Activated naive CD4-positive, alpha-beta T cell treated with anti-CD3 and anti-CD28 coated beads for 36 hours (primary cell): ENCODE data around the gene NUDCD2. TPM values are rescaled to one million over a fixed set of nuclear protein-coding genes. Genes with fewer than 3 reads are reported as not detected.
"Not testable (repeated sequence)": the region's sequence is repeated elsewhere in the genome, so short reads cannot be mapped to it uniquely, and the experiment has no call there.

Experiments
- CTCF ChIA-PET: fragments of 350-600 bp; sonication (Branson Sonifier 250); formaldehyde crosslinking; loops from one replicate; lab custom pipeline; 2021; ENCODE audit warnings: antibody characterized with exemption; lab: Charles Lee
- DNase-seq: peaks from one replicate; pipeline ENCODE4 v3.0.0-alpha.2; 2020
- H3K27ac Mint-ChIP-seq: one replicate; pipeline ENCODE4 v1.8.0; 2021; ENCODE audit warnings: mild to moderate bottlenecking, mixed read lengths
- H3K27me3 Mint-ChIP-seq: one replicate; pipeline ENCODE4 v1.8.0; 2021; ENCODE audit warnings: low read depth, mixed read lengths
- H3K36me3 Mint-ChIP-seq: one replicate; pipeline ENCODE4 v1.8.0; 2021; ENCODE audit warnings: low read depth, mixed read lengths
- H3K4me1 Mint-ChIP-seq: one replicate; pipeline ENCODE4 v1.8.0; 2021; ENCODE audit warnings: low read depth, mixed read lengths
- H3K4me3 Mint-ChIP-seq: one replicate; pipeline ENCODE4 v1.8.0; 2021; ENCODE audit warnings: mild to moderate bottlenecking, moderate library complexity, mixed read lengths
- H3K9me3 Mint-ChIP-seq: one replicate; pipeline ENCODE4 v1.8.0; 2021; ENCODE audit warnings: mixed read lengths
- intact Hi-C: fragments of 100-400 bp; cut with micrococcal nuclease; formaldehyde crosslinking; loops from one replicate; pipeline ENCODE4 v1.15.1; 2023
- total RNA-seq, 2 experiments: library from RNA; stranded (reverse); gene quantifications; one replicate each; pipeline ENCODE4 v1.2.3, GENCODE V29; 2021

Gene NUDCD2
- total RNA-seq, 2 experiments from 2014 or later = 51.5 to 55.5 TPM

DNA sequence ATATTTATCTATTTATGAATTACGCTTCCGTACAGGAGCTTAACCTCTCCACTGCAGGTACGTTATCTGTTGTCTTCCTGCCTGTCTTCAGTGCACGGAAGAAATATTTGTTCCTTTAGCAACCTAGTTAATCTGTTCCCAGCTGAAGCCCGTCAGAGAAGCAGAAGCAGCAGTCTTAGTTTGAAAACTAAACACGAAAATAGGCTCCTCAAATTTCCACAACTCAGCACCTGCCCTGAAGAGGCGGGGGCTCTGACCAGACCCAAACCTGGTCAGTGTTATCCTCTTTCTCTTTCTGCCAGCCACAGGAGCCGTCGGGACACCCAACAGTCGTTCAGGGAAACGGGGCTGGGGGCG is 462 bp downstream of the NUDCD2 start:
- intact Hi-C loops = loop anchor here (1.0 kb wide), 1 partner anchor 9 kb away; no protein-coding TSS in a partner anchor
- no peak for DNase-seq
- H3K4me1 Mint-ChIP-seq = peaks cover 28% of the 10 kb centered on the region
- no peaks in the 10 kb centered on the region for H3K9me3 Mint-ChIP-seq
- H3K36me3 Mint-ChIP-seq = peaks cover 38% of the 10 kb centered on the region
- peak overlapping the region; percentile 94 for H3K4me3 Mint-ChIP-seq
- CTCF ChIA-PET = interaction anchor here (1.0 to 3.1 kb wide), 6 partner anchors 9 to 49 kb away, joined by 3 to 18 read pairs (median 4); partner anchors contain the start of gene MAT2B
- H3K27me3 Mint-ChIP-seq = no peaks in the 10 kb centered on the region
- H3K27ac Mint-ChIP-seq = peak overlapping the region; percentile 100

DNA sequence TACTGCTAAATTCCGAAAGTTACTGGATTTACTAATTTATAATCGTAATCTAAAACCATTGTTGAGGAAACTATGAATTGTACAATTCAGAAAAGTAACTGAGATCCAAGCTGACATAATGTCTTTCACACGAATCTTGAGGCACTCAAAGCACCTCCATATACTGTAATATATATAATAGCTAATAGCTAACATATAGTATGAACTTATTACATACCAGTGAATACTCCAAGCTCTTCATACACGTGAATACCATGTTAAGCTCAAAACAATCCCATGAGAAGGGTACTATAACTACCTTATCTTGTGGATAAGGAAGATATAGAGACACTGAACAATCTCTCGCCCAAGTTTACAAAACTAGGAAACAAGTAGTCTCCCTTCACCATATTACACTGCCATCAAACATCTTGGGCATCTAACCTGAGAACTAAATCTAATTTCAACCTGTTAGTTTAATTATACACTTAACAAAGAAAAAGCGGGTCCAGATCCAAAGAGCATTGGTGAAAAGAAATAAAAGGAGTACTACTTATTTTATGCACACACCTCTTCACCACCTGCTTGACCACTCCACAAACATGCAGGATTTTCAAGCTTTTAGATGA is 1.0 kb downstream of the NUDCD2 start:
- intact Hi-C loops = loop anchor here (1.0 kb wide), 1 partner anchor 9 kb away; no protein-coding TSS in a partner anchor
- DNase-seq = no peak
- Mint-ChIP-seq H3K27ac (peak overlapping the region; percentile 100), H3K27me3 (no peaks in the 10 kb centered on the region), H3K9me3 (no peaks in the 10 kb centered on the region), H3K4me1 (peaks cover 28% of the 10 kb centered on the region), H3K4me3 (peak overlapping the region; percentile 94), H3K36me3 (peaks cover 32% of the 10 kb centered on the region)
- CTCF ChIA-PET = interaction anchor here (1.0 to 3.1 kb wide), 6 partner anchors 14 to 50 kb away, joined by 3 to 18 read pairs (median 5); partner anchors contain the start of gene MAT2B

DNA sequence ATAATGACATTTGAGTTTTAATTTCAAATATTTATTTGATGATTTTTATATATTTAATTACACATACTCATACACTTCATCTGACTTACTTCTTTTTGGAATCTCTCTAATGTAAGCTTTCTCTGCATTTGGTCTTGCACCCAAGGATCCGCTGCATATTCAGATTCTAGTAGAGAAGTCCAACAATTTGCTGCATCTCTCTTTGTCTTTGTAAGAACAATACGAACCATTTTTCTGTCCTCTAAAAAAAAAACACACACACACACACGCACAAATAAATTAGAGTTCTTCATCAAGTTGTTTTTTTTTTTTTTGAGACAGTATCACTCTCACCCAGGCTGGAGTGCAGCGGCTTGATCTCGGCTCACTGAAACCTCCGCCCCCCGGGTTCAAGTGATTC is 3.1 kb downstream of the NUDCD2 start:
- Mint-ChIP-seq H3K4me3 (no peak overlapping the region), H3K4me1 (peaks cover 22% of the 10 kb centered on the region), H3K27me3 (no peaks in the 10 kb centered on the region), H3K36me3 (peaks cover 38% of the 10 kb centered on the region), H3K27ac (no peak overlapping the region), H3K9me3 (no peaks in the 10 kb centered on the region)
- CTCF ChIA-PET = interaction anchor here (1.2 kb wide), 1 partner anchor 16 kb away, joined by 3 read pairs; no protein-coding TSS in a partner anchor
- DNase-seq = no peak
- intact Hi-C loops = no loop called here

DNA sequence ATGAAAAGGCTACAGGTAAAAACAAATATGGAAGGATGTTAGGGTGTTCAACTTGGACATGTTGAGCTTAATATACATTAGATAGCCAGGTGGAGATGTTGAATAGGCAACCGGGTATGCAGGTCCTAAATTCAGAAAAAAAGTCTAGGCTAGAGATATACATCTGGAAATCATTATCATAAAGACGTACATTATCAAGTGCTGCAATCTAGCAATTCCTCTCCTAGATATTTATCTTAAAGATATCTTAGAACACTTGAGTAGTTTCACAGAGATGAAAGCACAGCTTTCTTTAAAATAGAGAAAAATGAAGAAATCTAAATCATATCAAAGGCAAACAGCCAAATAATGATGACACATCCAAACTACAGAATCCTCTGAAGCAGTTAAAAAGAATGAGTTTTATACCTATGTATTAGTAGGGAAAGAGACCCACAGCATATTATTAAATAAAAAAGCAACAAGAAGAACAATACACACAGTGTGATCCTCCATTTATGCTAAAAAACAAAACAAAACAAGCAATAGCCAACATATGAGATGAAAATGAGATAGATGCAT is 3.8 kb downstream of the NUDCD2 start:
- CTCF ChIA-PET = interaction anchor here (1.2 kb wide), 1 partner anchor 17 kb away, joined by 3 read pairs; no protein-coding TSS in a partner anchor
- H3K27ac Mint-ChIP-seq = no peak overlapping the region
- H3K36me3 Mint-ChIP-seq = peaks cover 39% of the 10 kb centered on the region
- no peaks in the 10 kb centered on the region for H3K27me3 Mint-ChIP-seq
- no peak for DNase-seq
- H3K9me3 Mint-ChIP-seq = no peaks in the 10 kb centered on the region
- intact Hi-C loops = no loop called here
- H3K4me3 Mint-ChIP-seq = no peak overlapping the region
- peaks cover 22% of the 10 kb centered on the region for H3K4me1 Mint-ChIP-seq

DNA sequence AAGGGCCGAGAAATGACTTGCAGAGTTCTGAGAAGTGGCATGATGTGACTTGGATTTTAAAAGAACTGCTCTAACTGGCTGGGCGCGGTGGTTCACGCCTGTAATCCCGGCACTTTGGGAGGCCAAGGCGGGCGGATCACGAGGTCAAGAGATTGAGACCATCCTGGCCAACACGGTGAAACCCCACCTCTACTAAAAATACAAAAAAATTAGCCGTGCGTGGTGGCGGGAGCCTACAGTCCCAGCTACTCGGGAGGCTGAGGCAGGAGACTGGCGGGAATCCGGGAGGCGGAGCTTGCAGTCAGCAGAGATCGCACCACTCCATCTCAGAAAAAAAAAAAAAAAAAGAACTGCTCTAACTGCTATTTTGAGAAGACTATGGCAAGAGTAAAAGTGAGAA is 4.5 kb downstream of the NUDCD2 start:
- not testable (repeated sequence) for H3K4me3 Mint-ChIP-seq

DNA sequence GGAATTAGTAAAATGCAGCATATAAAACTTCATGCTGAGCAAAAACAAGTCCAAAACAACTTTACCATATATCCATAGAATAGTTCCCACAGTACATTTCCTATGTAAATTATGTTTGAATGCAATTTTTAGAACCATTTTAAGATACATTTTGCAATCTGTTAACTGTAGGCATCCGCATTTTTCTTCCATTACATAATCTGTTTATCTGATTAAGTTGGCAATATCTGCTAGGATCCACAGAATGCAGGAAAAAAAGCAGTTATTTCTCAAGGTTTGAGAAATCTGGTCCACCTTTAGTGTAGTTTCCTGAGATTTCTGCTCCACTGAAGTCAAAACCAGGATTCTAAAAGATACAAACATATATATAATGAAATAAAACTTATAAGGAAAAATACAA is 6.2 kb downstream of the NUDCD2 start:
- Mint-ChIP-seq H3K36me3 (peaks cover 42% of the 10 kb centered on the region), H3K9me3 (no peaks in the 10 kb centered on the region), H3K27me3 (no peaks in the 10 kb centered on the region), H3K4me1 (peaks cover 23% of the 10 kb centered on the region), H3K4me3 (no peak overlapping the region), H3K27ac (no peak overlapping the region)
- DNase-seq = no peak
- intact Hi-C loops = no loop called here
- CTCF ChIA-PET = interaction anchor here (0.6 kb wide), 1 partner anchor 38 kb away, joined by 4 read pairs; no protein-coding TSS in a partner anchor

More for the DNA sequence above, 4.5 kb downstream of the NUDCD2 start:
- Mint-ChIP-seq H3K4me1 (peaks cover 22% of the 10 kb centered on the region), H3K36me3 (peaks cover 39% of the 10 kb centered on the region)
- intact Hi-C loops, H3K27ac Mint-ChIP-seq, H3K27me3 Mint-ChIP-seq, H3K9me3 Mint-ChIP-seq, DNase-seq: not testable (repeated sequence)
- CTCF ChIA-PET = interaction anchor here (0.7 to 1.3 kb wide), 2 partner anchors 13 to 1289 kb away, joined by 4 to 6 read pairs; no protein-coding TSS in a partner anchor

DNA sequence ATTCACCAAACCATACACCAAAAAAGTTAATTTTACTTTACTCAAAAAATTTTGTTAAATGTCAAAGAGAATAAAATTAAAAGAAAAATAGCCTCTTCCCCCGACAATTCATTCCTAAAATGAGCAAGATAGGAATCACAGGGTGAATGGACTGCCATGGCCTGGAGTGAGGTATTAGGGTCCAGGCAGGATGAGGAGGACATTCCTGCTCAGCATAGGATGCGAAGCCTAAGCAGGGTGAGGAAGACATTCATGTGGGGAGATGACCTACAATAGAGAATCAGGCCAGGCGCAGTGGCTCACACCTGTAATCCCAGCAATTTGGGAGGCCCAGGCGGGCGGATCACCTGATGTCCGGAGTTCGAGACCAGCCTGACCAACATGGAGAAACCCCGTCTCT is 8.4 kb downstream of the NUDCD2 start:
- Mint-ChIP-seq H3K4me3 (no peak overlapping the region), H3K27ac (no peak overlapping the region), H3K9me3 (no peaks in the 10 kb centered on the region), H3K27me3 (no peaks in the 10 kb centered on the region), H3K4me1 (peaks cover 14% of the 10 kb centered on the region), H3K36me3 (peaks cover 52% of the 10 kb centered on the region)
- DNase-seq = no peak
- intact Hi-C loops = loop anchor here (2.0 kb wide), 1 partner anchor 15 kb away; the partner anchor contains the start of gene CCNG1
- CTCF ChIA-PET = no interaction called here

DNA sequence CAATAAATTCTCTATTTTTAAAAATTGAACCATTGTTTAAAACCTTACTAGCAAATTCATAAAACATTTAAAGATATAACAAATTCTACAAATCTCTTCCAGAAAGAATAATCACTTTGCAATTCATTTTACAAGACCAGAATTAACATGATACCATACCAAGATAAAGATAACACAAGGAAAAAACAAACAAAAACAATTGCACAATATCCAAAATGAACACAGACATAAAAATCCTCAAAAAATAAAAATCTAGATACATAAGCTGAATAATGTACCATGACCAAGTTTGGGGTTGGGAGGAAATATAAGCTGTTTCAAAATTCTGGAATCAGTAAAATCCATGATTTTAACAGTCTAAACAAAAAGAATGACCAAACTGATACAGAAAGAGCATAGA is 11.4 kb downstream of the NUDCD2 start:
- peaks cover 4% of the 10 kb centered on the region for H3K4me1 Mint-ChIP-seq
- no peaks in the 10 kb centered on the region for H3K9me3 Mint-ChIP-seq
- CTCF ChIA-PET = interaction anchor here (1.0 kb wide), 1 partner anchor 13 kb away, joined by 3 read pairs; no protein-coding TSS in a partner anchor
- no peak for DNase-seq
- H3K4me3 Mint-ChIP-seq = no peak overlapping the region
- H3K27ac Mint-ChIP-seq = no peak overlapping the region
- no peaks in the 10 kb centered on the region for H3K27me3 Mint-ChIP-seq
- intact Hi-C loops = no loop called here
- peaks cover 46% of the 10 kb centered on the region for H3K36me3 Mint-ChIP-seq

DNA sequence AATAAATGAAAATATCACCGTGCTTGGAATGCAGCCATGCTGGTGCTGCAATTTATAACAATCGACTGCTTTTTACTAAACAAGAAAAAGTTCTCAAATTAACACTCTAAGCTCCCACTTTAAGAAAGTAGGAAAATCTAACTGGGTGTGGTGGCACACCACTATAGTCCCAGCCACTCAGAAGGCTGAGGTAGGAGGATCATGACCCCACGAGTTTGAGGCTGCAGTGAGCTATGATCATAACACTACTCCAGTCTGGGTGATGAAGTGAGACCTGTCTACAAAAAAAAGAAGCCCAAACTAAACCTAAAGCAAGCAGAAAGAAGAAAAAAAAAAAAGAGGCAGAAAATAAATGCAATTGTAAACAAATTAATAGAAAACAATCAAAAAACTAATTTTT is 12.0 kb downstream of the NUDCD2 start:
- H3K4me1 Mint-ChIP-seq = peaks cover 4% of the 10 kb centered on the region
- H3K9me3 Mint-ChIP-seq = no peaks in the 10 kb centered on the region
- H3K4me3 Mint-ChIP-seq = no peak overlapping the region
- no peak for DNase-seq
- H3K36me3 Mint-ChIP-seq = peaks cover 45% of the 10 kb centered on the region
- peak overlapping the region; percentile 11 for H3K27ac Mint-ChIP-seq
- H3K27me3 Mint-ChIP-seq = no peaks in the 10 kb centered on the region
- CTCF ChIA-PET = interaction anchor here (1.0 kb wide), 1 partner anchor 13 kb away, joined by 3 read pairs; no protein-coding TSS in a partner anchor
- intact Hi-C loops = no loop called here

DNA sequence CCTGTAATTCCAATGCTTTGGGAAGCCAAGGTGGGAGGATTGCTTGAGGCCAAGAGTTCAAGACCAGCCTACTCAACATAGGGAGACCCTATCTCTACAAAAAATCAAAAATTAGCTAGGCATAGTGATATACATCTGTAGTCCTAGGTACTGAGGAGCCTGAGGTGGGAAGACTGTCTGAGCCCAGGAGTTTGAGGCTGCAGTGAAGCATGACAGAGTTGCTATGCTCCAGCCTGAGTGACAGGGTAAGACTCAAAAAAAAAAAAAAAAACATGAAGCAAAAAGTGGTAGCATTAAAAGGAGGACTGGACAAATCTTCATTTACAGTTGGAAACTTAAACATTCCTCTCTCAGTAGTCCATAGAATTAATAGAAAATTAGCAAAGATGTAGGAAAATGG is 12.7 kb downstream of the NUDCD2 start:
- Mint-ChIP-seq H3K36me3 (peaks cover 48% of the 10 kb centered on the region), H3K27ac (peak overlapping the region; percentile 36), H3K9me3 (no peaks in the 10 kb centered on the region), H3K4me3 (no peak overlapping the region), H3K4me1 (peaks cover 4% of the 10 kb centered on the region), H3K27me3 (no peaks in the 10 kb centered on the region)
- intact Hi-C loops = no loop called here
- CTCF ChIA-PET = no interaction called here
- no peak for DNase-seq

DNA sequence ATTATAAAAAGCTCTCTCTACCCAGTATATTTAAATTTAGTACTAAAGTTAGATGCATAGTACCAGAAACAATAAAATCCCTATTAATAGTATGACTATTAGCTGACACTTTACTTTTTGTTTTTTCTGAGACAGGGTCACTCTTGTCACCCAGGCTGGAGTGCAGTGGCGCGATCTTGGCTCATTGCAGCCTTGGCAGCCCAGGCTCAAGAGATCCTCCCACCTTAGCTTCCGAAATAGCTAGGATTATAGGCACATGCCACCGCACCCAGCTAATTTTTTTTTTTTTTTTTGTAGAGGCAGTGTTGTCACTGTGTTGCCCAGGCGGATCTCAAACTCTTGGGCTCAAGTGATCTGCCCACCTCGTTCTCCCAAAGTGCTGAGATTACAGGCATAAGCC is 14.6 kb downstream of the NUDCD2 start:
- intact Hi-C loops = no loop called here
- no peaks in the 10 kb centered on the region for H3K27me3 Mint-ChIP-seq
- no peak for DNase-seq
- no peak overlapping the region for H3K27ac Mint-ChIP-seq
- peaks cover 50% of the 10 kb centered on the region for H3K36me3 Mint-ChIP-seq
- H3K4me3 Mint-ChIP-seq = no peak overlapping the region
- H3K4me1 Mint-ChIP-seq = peaks cover 11% of the 10 kb centered on the region
- no peaks in the 10 kb centered on the region for H3K9me3 Mint-ChIP-seq
- CTCF ChIA-PET = interaction anchor here (0.8 kb wide), 1 partner anchor 13 kb away, joined by 6 read pairs; no protein-coding TSS in a partner anchor

DNA sequence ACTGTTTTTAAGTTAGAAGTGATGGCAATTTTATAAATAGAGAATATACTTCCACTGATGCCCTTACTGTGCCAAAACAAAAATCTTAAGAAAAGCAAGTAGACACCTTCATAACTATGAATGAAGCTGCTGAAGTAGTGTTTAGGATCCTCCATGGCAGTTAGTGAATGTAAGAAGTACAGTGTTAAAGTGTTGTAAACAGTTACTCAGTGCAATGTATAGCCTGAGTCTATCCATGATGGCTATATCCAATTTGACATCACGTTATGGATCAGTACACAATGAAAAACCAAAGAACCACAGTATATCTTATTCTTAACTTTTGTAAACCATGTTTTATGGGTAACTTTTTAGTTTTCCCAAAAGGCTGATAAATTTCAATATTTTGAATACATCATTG is 15.4 kb downstream of the NUDCD2 start:
- no peak for DNase-seq
- no peaks in the 10 kb centered on the region for H3K9me3 Mint-ChIP-seq
- H3K27me3 Mint-ChIP-seq = no peaks in the 10 kb centered on the region
- intact Hi-C loops = no loop called here
- peaks cover 55% of the 10 kb centered on the region for H3K36me3 Mint-ChIP-seq
- no peak overlapping the region for H3K4me3 Mint-ChIP-seq
- H3K27ac Mint-ChIP-seq = no peak overlapping the region
- CTCF ChIA-PET = interaction anchor here (0.8 kb wide), 1 partner anchor 14 kb away, joined by 6 read pairs; no protein-coding TSS in a partner anchor
- H3K4me1 Mint-ChIP-seq = peaks cover 16% of the 10 kb centered on the region
